NCI-H2227 treated with DMSO at 0.1 percent for 48 hours (cell line): ENCODE data around the gene PTPN1.
"Not testable (repeated sequence)": the region's sequence is repeated elsewhere in the genome, so short reads cannot be mapped to it uniquely, and the experiment has no call there.

Experiments
- DNase-seq: peaks from one replicate; lab custom pipeline; 2025; lab: John Stamatoyannopoulos, UW

PTPN1 gene

GRCh38 chr20:50532221-50532620 is 22.0 kb downstream of the PTPN1 start:
- no peak for DNase-seq

DNA sequence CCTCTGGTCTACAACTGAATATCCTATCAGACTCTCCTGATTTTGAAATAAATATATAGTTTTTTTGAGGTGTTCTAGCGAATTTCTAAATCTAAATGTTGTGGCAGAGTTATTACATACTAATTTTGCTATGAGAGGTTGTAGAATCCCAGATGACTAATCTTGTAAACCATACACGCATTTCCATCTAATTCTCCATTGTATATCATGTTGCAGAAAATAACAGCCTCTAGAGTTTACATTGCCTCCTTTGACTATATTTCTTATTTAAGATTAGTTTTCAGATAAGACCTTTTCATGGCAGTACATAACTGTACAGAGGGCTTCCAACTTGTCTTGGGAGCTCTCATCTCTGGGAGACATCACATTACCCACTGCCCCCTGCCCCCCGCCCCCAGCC is 22.9 kb downstream of the PTPN1 start:
- no peak for DNase-seq

DNA sequence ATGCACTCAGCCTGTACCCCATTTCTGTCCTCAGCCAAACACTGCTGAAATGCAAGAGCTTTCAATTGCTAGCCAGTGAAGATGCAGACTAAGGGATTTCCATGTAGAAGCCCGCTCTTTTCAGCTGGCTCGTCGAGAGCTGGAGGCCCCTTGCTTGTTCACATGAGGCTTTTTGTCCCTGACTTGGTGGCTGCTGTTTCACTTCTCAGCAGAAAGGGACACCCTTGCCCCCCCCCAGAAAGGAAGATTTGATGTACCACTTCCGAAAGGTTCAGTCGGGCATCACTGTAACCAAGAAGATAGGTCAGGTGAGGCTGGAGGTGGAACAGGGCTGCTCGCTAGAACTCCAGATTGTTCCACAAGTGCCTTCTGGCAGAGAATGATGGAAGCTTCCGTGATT is 23.3 kb downstream of the PTPN1 start:
- DNase-seq = no peak

DNA sequence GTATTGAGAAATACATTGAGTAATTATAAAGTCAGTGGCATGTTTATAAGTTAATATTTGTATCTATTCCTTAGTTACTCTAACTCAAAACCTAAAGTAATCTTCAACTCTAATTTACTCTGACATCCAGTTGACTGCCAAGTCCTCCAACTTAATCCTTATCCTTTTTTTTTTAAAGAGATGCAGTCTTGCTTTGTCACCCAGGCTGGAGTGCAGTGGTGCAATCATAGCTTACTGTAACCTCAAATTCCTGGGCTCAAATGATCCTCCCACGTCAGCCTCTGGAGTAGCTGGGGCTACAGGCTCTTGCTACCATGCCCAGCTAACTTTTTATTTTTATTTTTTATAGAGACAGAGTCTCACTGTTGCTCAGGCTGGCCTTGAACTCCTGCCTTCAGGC is 24.4 kb downstream of the PTPN1 start:
- DNase-seq = no peak

DNA sequence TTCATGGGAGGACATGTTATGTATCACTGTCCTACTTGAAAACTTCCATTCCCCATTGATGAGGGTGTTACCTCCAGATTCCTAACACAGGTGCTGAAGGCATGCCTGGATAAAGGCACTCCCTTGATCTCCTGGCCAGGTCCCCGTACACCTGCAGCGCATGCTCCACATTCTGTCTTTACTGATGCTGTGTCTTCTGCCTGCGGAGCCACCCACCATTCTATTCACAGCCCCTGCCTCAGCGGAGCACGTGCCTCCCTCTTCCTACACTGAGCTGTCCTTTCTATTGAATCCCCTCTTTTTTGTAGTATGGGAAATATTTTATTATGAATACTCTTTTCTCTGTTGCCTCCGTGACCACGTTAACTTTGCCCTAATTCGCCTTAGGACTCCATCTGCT is 25.0 kb downstream of the PTPN1 start:
- no peak for DNase-seq

DNA sequence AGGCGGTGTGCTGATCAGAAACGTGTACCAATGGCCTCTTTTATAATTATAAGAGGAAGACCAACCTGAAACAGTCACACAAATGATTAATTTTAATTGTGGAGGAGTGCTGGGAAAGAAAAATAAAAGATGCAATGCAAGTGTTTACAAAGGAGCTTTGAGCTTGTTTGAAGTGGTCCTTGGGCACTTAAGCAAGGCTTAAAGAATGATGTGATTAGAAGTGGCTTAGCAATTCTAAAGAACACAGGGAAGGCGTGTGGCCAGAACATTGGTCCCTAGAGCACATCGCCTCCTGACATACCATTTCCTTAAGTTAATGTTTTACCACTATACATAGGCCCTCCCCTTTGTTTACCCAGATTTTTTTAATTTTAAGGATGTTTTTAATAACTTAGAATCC is 26.1 kb downstream of the PTPN1 start:
- DNase-seq = peak; percentile 45

DNA sequence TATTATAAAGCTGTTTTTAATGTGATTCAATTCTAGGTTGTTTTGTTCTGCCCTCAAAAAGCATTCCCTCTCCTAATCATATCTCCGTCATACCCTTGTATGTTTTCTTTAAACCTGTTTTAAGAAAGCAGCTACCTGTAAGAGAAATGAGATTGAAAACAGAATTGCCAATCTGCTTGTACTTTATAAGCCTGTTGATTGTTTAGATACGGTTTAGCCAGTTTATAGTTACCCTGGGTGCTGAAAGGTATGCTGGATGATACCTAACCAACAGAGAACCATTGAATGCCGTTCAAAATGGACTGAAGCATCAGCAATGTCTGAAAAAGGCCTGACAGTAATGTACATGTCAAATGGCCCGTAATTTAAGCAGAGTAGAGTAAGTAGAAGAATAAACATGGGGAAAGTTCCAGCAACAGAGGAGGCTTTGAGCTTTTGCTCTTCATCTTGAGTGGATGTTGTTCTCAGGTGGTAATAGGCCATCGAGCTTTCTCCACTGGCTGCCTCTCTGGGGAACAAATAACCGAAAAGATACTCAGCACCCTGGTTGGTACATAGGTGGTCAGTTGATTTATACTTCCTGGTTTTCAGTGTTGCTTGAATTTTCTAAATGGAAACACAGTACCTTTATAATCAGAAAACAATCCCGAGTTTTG is 27.5 kb downstream of the PTPN1 start:
- no peak for DNase-seq

GRCh38 chr20:50538276-50538675 is 28.1 kb downstream of the PTPN1 start:
- no peak for DNase-seq

DNA sequence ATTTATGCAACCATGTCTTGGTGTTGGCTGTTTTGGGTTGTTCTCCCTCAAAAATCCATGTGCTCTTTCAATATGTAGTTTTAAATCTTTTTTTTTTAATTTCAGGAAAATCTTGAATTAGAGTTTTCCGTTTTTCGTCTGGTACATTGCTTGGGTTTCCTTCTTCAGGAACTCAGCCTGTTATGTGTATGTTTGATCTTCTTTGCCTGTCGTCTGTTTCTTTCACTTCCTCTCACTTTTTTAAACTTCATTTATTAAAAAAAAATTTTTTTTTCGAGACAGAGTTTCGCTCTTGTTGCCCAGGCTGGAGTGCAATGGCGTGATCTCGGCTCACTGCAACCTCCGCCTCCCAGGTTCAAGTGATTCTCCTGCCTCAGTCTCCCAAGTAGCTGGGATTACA is 29.6 kb downstream of the PTPN1 start:
- DNase-seq = not testable (repeated sequence)

DNA sequence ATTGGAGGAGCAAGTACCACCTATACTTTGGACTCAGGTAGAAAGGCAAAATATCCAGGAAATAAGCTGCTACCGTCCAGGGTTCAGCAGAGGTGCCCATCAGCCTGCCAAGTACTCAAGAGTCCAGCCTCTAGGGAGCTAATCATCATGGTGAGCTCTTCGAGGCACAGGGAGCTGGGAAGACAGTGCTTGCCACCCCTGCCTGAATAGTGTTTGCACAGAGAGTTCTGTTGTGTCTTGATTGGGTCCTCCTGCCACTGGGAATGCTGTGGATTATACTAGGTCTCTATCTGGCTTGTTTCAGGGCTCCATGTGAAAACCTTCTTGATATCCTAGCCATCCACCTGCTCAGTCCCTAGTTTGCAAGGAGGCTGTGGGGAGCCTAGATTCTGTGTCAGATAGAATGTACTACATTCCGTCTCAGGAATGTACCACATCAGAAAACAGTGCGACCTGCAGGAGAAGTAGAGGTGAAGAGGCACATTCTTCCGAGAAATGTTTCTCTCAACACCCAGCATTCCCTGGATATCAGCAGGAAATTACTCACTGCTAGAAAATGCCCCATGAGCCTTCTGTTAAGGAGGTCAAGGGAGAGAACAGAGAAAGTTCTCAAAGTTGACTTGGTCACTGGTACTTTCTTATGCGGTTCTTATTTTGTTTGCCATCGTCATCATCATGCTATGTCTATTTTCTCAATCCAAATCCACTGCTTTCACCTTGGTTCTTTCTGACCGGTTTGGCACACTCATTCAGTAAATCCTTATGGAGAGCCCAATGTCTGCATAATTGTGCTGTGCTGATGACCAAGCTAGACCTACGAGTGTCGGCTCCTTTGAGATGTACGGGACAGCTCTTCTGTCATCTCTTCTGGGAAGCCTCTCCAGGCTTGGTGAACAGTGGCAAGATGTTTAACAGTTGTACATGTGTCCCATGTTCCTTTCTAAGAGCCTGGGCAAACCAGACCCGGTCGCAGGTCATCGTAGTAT is 30.7 kb downstream of the PTPN1 start:
- DNase-seq = no peak

GRCh38 chr20:50541606-50542041 is 31.4 kb downstream of the PTPN1 start:
- DNase-seq = no peak

GRCh38 chr20:50543326-50543725 is 33.1 kb downstream of the PTPN1 start:
- no peak for DNase-seq

- DNase-seq = no peak
These were observed 34.9 kb downstream of the PTPN1 start for GRCh38 chr20:50545126-50545525.

- DNase-seq = no peak
These were observed 36.6 kb downstream of the PTPN1 start for GRCh38 chr20:50546729-50547314.

DNA sequence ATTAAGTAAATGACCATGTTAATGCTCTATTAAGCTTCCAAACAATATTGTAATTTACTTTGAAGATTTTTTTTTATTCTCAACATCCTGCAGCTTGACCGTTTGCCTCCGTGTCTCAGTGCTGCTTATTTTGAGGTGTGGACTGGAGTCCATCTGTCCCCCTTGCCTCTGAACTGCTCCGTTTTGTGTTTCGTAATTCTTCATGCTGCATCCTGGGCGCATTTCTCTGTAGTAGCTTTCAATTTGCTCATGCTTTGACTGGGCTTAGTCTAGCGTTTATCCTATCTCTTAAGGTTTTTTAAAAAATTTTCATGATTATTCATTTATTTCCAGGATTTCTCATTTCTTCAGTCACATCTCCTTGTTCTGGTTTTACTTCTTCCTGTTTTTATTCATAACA is 37.8 kb downstream of the PTPN1 start:
- DNase-seq = no peak

DNA sequence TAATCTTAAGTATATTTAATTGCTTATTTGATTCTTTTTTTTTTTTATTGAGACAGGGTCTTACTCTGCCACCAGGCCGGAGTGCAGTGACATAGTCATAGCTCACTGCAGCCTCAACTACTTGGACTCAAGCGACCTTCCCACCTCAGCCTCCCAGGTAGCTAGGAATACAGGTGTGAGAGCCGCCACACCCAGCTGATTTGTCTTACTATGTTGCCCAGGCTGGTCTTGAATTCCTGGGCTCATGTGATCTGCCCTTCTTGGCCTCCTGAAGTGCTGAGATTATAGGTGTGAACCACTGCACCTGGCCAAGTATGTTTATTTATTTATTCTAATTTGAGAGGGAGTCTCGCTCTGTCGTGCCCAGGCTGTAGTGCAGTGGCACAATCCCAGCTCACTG is 38.2 kb downstream of the PTPN1 start:
- DNase-seq = no peak

DNA sequence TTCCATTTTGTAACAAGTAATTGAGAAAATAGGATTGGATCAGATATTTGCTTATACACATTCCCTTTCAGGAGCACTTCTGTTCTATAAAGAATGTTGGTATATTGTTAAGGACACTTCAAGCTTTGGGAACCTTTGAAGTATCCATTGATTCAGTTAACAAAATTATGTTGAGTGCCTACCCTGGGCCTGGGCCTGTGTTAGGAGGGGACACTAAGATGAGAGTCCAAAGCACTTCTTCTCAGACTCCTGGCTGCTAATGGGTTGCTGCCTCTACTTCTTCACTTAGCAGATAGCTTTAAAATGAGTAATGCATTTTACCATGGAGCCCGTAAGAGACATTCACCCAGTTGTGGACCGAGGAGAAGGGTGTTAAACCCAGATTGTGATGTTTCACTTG is 40.3 kb downstream of the PTPN1 start:
- DNase-seq = no peak

- no peak for DNase-seq
These were observed 41.1 kb downstream of the PTPN1 start for GRCh38 chr20:50551288-50551687.

GRCh38 chr20:50552979-50553378 is 42.8 kb downstream of the PTPN1 start:
- DNase-seq = no peak

DNA sequence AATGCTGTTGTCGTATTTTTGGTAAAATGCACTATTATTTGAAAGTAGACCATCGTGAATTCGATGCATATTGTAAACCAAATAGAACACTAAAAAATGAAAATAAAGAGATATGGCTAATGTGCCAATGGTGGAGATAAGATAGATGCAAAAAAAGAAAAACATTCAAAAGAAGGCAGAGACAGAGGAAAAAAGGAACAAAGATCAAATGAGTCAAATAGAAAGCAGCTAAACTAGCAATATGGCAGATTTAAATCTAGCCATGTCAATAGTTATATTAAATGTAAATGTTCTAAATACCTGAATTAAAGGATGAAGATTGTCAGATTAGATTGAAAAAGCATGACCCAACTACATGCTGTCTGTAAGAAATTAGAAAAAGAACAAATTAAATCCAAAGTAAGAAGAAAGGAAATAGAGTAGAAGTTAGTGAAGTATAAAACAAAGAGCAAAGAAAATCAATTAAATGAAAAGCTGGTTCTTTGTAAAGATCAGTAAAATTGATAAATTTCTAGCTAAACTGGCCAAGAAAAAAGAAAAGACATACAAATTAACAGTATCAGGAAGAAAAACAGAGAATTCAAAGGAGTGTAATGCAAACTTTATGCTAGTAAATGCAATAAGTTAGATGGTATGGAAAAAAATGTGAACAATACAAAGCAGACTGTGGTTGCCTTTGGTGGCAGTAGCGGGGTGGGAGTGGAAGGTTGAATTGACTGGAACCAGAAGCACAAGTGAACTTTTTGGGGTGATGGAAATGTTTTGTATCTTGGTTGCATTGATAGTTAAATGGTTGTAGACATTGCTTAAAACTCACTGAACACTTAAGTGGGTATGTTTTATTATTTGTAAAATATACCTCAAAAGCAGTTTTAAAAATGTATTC is 44.8 kb downstream of the PTPN1 start:
- DNase-seq = no peak

DNA sequence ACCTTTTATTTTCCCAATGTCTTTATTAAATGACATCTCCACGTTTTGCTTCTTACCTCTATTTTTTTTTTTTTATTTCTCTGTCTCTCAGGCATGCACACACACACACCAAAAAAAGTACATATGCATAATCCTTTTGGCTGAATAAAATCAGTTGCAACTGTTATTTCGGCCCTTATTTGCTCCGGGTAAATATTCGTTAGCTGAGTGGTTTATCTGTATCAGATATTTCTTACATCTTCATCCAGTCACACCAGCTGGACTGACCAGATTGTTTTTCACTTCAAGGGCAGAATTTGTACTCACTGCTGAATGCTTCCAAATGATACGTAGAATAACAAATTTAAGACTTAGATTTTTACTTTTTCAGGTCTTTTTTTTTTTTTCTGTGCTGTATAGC is 45.5 kb downstream of the PTPN1 start:
- no peak for DNase-seq

GRCh38 chr20:50557549-50558134 is 47.5 kb downstream of the PTPN1 start:
- DNase-seq = no peak
